A549 (cell line): ENCODE results near the gene MEF2D. TPM values are rescaled to one million over a fixed set of nuclear protein-coding genes. Genes with fewer than 3 reads are reported as not detected.

Source experiments
- ATAC-seq, 2 experiments: fragments of 200-7000 bp in 1 of 2; fragments of >200 bp in 1 of 2; cut with Nextera tagmentation in 1 of 2; cut with Tn5 transposase in 1 of 2; 3 replicates each; pipeline versions ENCODE4 v1.8.0 to v1.9.1; 2018 to 2020; ENCODE audit warnings: mild to moderate bottlenecking in 1 of 2, moderate library complexity in 1 of 2
- CTCF ChIA-PET: fragments of 300-600 bp; sonication (Branson Sonifier 250); formaldehyde crosslinking; extraction: SDS; loops from one replicate; lab custom pipeline; 2021; ENCODE audit warnings: antibody characterized with exemption, inconsistent platforms; lab: Yijun Ruan, JAX
- POLR2A ChIA-PET: fragments of 350-600 bp; formaldehyde crosslinking; extraction: SDS; loops from one replicate; lab custom pipeline; 2021; ENCODE audit warnings: antibody characterized with exemption, inconsistent platforms; lab: Yijun Ruan, JAX
- DNase-seq, 2 experiments: peaks; one replicate each; pipeline versions ENCODE4 v3.0.0 to v3.0.0-alpha.2; 2011 to 2016; ENCODE audit warnings: low read depth in 1 of 2, low spot score in 1 of 2
- FAIRE-seq: peaks from 2 replicates; lab custom pipeline; 2011; peaks lifted over from hg19 to GRCh38; lab: Jason Lieb, UNC
- H3K27ac ChIP-seq, 2 experiments: fragments of >200 bp; sonication (Bioruptor Twin); formaldehyde crosslinking; 3 replicates each; pipeline ENCODE4 v1.5.1; 2016 to 2017
- H3K4me1 ChIP-seq: fragments of >200 bp; sonication (Bioruptor Twin); formaldehyde crosslinking; 3 replicates; pipeline ENCODE4 v1.6.1; 2016
- H3K4me2 ChIP-seq: fragments of >200 bp; sonication (Bioruptor Twin); formaldehyde crosslinking; 3 replicates; pipeline ENCODE4 v1.6.1; 2016
- H3K4me3 ChIP-seq: fragments of >200 bp; sonication (Bioruptor Twin); formaldehyde crosslinking; 3 replicates; pipeline ENCODE4 v1.5.1; 2016
- H3K9me3 ChIP-seq: fragments of >200 bp; sonication (Bioruptor Twin); formaldehyde crosslinking; 3 replicates; pipeline ENCODE4 v1.6.1; 2016
- BHLHE40 ChIP-seq: IDR thresholded peaks from 2 replicates; pipeline ENCODE4 v1.6.1; 2012; ENCODE audit warnings: low read depth, low read length, inconsistent platforms
- CBX2 ChIP-seq: fragments of 200-600 bp; sonication (generic); IDR thresholded peaks from 2 replicates; pipeline ENCODE4 v1.6.1; 2016; ENCODE audit warnings: low read depth, mild to moderate bottlenecking, borderline replicate concordance
- EHF ChIP-seq: fragments of 250-450 bp; sonication (Bioruptor Pico); IDR thresholded peaks from 2 replicates; pipeline ENCODE4 v1.5.0; 2020; ENCODE audit warnings: mild to moderate bottlenecking
- EHMT2 ChIP-seq: fragments of 200-600 bp; sonication (generic); IDR thresholded peaks from 2 replicates; pipeline ENCODE4 v1.6.1; 2016; ENCODE audit warnings: antibody characterized with exemption, low read depth, mild to moderate bottlenecking, moderate library complexity
- EP300 ChIP-seq, 2 experiments: fragments of >200 bp; sonication (Bioruptor Twin); formaldehyde crosslinking; IDR thresholded peaks; 2 replicates in 1 of 2; 3 replicates in 1 of 2; pipeline ENCODE4 v1.6.1; 2016 to 2017
- FOXS1 ChIP-seq: fragments of 250-450 bp; sonication (Bioruptor Pico); IDR thresholded peaks from 2 replicates; pipeline ENCODE4 v1.5.0; 2020; ENCODE audit warnings: mild to moderate bottlenecking, moderate library complexity
- GATA3 ChIP-seq: IDR thresholded peaks from 2 replicates; pipeline ENCODE4 v1.6.1; 2012; ENCODE audit warnings: borderline replicate concordance
- HOXA7 ChIP-seq: fragments of 250-450 bp; sonication (Bioruptor Pico); IDR thresholded peaks from 2 replicates; pipeline ENCODE4 v1.5.0; 2020; ENCODE audit warnings: mild to moderate bottlenecking, moderate library complexity
- HOXB13 ChIP-seq: fragments of 250-450 bp; sonication (Bioruptor Pico); IDR thresholded peaks from 2 replicates; pipeline ENCODE4 v1.5.0; 2020; ENCODE audit warnings: low read depth, mild to moderate bottlenecking, moderate library complexity
- HOXB5 ChIP-seq: fragments of 250-450 bp; sonication (Bioruptor Pico); IDR thresholded peaks from 2 replicates; pipeline ENCODE4 v1.5.0; 2020; ENCODE audit warnings: mild to moderate bottlenecking, moderate library complexity
- JUNB ChIP-seq: fragments of >200 bp; sonication (Bioruptor Twin); formaldehyde crosslinking; IDR thresholded peaks from 2 replicates; pipeline ENCODE4 v1.6.1; 2016
- MAFK ChIP-seq: fragments of 450-650 bp; IDR thresholded peaks from 2 replicates; pipeline ENCODE4 v1.6.1; 2014; ENCODE audit not compliant: partially characterized antibody
- MAZ ChIP-seq: fragments of 150-350 bp; IDR thresholded peaks from 2 replicates; pipeline ENCODE4 v1.6.1; 2014; ENCODE audit warnings: antibody characterized with exemption, low read depth, low read length, borderline replicate concordance
- NFE2L2 ChIP-seq: fragments of 150-350 bp; conservative IDR thresholded peaks from 2 replicates; pipeline ENCODE4 v1.6.1; 2014; ENCODE audit warnings: low read length
- NR3C1 ChIP-seq: fragments of >200 bp; sonication (Bioruptor Twin); formaldehyde crosslinking; IDR thresholded peaks from 3 replicates; pipeline ENCODE4 v1.6.1; 2017
- RAD21 ChIP-seq, 2 experiments: fragments of >200 bp in 1 of 2; sonication (Bioruptor Twin) in 1 of 2; formaldehyde crosslinking in 1 of 2; IDR thresholded peaks in 1 of 2; conservative IDR thresholded peaks in 1 of 2; 2 replicates in 1 of 2; 3 replicates in 1 of 2; pipeline ENCODE4 v1.6.1; 2012 to 2018; ENCODE audit warnings: inconsistent platforms in 1 of 2
- RARB ChIP-seq: fragments of 250-450 bp; sonication (Bioruptor Pico); IDR thresholded peaks from 2 replicates; pipeline ENCODE4 v1.8.0; 2021; ENCODE audit warnings: mild to moderate bottlenecking, moderate library complexity
- SREBF2 ChIP-seq: fragments of 450-650 bp; IDR thresholded peaks from 2 replicates; pipeline ENCODE4 v1.6.1; 2014; ENCODE audit warnings: mild to moderate bottlenecking, moderate library complexity
- ZC3H11A ChIP-seq: fragments of 450-650 bp; IDR thresholded peaks from 2 replicates; pipeline ENCODE4 v1.6.1; 2014; ENCODE audit warnings: antibody characterized with exemption, mild to moderate bottlenecking
- ZFP36 ChIP-seq: fragments of 450-650 bp; IDR thresholded peaks from 2 replicates; pipeline ENCODE4 v1.6.1; 2014; ENCODE audit warnings: borderline replicate concordance; ENCODE audit not compliant: partially characterized antibody
- WGBS: methylation state at CpG from one replicate; pipeline ENCODE4 v1.1.6; 2017; ENCODE audit errors: missing lambda C conversion rate; 5-methylcytosine and 5-hydroxymethylcytosine counted together
- polyA plus RNA-seq, 4 experiments: library from polyadenylated mRNA; depleted of rRNA in 3 of 4; stranded (reverse); fragments of >200 nt; fragmentation: RNase III in 1 of 4; extraction: RNeasy Plus Mini Kit Qiagen cat#74134 plus additional on column Dnase treatment in 1 of 4; gene quantifications; 2 replicates in 3 of 4; 3 replicates in 1 of 4; pipeline ENCODE4 v1.2.3, GENCODE V29; 2011 to 2017
- TF ChIP-seq, protein P1 (sequence below): IDR thresholded peaks from 2 replicates; pipeline ENCODE4 v1.6.1; 2012; ENCODE audit warnings: low read depth, borderline replicate concordance
- TF ChIP-seq, protein P2 (sequence below): fragments of 250-450 bp; sonication (Bioruptor Pico); IDR thresholded peaks from 2 replicates; pipeline ENCODE4 v1.5.0; 2020; ENCODE audit warnings: low read depth, mild to moderate bottlenecking, moderate library complexity
- TF ChIP-seq, protein P3 (sequence below): fragments of >200 bp; sonication (Bioruptor Twin); formaldehyde crosslinking; IDR thresholded peaks from 3 replicates; pipeline ENCODE4 v1.5.1; 2016
- TF ChIP-seq, protein P4 (sequence below): fragments of 450-650 bp; IDR thresholded peaks from 2 replicates; pipeline ENCODE4 v1.6.1; 2014; ENCODE audit warnings: antibody characterized with exemption

MEF2D gene
- polyA plus RNA-seq, 2 of the 4 experiments (the other 2 are of a cell fraction), result 16.8 to 23.4 TPM

DNA sequence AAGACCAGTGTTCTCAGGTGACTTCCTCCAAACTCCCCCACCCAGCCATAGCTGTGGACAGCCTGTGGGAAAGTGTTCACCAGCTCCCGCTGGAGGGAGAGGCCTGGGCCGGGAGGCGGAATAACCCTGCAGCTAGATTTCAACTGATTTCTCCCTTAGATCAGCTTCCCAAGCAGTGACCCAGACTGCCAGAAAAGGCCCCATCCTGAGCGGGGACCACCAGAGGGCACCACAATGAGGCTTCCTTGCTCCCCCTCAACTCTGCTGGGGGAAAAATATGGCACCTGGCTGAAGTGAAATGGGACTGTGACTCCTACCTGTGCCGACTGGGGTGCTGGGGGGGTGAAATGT is 80.7 kb downstream of the MEF2D start:
- Histone ChIP-seq H3K9me3 (no peaks in the 10 kb centered on the region), H3K4me3 (no peak overlapping the region), H3K4me2 (no peak overlapping the region), H3K4me1 (peaks cover 12% of the 10 kb centered on the region), H3K27ac (no peak overlapping the region)
- ATAC-seq, result peak in 1 of 2 experiments; percentile 7; a peak in 1 of 6 replicates
- FAIRE-seq, result no peak
- TF ChIP-seq FOXS1 (CRISPR knock-in tag), result no peak
- no peak for TF ChIP-seq NR3C1
- no peak for TF ChIP-seq RARB (CRISPR knock-in tag)
- TF ChIP-seq EHF, result no peak
- no peak for TF ChIP-seq EHMT2
- no peak for TF ChIP-seq EP300 (IDR thresholded peaks at IDR 0.05)
- no peak for TF ChIP-seq ZC3H11A
- no peak for TF ChIP-seq CBX2
- TF ChIP-seq MAFK, result no peak
- TF ChIP-seq, protein P1, sequence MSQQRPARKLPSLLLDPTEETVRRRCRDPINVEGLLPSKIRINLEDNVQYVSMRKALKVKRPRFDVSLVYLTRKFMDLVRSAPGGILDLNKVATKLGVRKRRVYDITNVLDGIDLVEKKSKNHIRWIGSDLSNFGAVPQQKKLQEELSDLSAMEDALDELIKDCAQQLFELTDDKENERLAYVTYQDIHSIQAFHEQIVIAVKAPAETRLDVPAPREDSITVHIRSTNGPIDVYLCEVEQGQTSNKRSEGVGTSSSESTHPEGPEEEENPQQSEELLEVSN, result no peak
- no peak for TF ChIP-seq HOXB5 (CRISPR knock-in tag)
- no peak for TF ChIP-seq HOXB13 (CRISPR knock-in tag)
- DNase-seq, result no peak
- POLR2A ChIA-PET, result no interaction called here
- WGBS, result 84% methylated on average over 5 of the region's 5 CpGs
- CTCF ChIA-PET, result interaction anchor here (0.7 to 29.4 kb wide), 9 partner anchors 9 to 208 kb away, joined by 3 to 487 read pairs (median 5); no protein-coding TSS in a partner anchor

DNA sequence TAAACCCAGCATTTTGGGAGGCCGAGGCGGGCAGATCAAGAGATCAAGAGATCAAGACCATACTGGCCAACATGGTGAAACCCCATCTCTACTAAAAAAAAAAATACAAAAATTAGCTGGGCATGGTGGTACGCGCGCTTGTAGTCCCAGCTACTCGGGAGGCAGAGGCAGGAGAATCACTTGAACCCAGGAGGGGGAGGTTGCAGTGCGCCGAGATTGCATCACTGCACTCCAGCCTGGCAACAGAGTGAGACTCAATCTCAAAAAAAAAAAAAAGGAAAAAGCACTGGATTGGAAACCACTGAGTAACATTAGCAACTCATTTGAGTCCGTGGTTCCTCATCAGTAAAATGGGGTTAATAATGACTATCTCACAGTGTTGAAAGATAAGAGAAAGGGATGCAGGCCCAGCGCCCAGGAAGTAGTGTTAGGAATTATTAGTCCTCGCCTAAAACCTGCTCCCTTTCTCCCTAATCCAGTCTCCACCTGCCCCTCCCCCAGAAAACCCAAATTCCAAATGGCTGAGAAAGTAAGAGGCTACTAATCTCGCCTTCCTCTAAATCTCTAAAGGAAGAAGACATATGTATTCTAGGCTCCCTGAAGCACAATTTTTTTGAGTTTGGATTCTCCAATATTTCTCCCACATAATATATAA is 82.0 kb downstream of the MEF2D start:
- no peak overlapping the region for H3K4me3 ChIP-seq
- TF ChIP-seq CBX2 (no peak), MAZ (no peak), NFE2L2 (no peak), HOXB13 (CRISPR knock-in tag) (no peak), BHLHE40 (no peak), ZFP36 (no peak), SREBF2 (no peak), GATA3 (no peak), JUNB (no peak), FOXS1 (CRISPR knock-in tag) (no peak), HOXA7 (CRISPR knock-in tag) (no peak), RAD21 (conservative IDR thresholded peaks at IDR 0.05 in 1 of 2, IDR thresholded peaks at IDR 0.05 in 1 of 2) (no peak)
- TF ChIP-seq, protein P2, sequence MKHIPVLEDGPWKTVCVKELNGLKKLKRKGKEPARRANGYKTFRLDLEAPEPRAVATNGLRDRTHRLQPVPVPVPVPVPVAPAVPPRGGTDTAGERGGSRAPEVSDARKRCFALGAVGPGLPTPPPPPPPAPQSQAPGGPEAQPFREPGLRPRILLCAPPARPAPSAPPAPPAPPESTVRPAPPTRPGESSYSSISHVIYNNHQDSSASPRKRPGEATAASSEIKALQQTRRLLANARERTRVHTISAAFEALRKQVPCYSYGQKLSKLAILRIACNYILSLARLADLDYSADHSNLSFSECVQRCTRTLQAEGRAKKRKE, result no peak
- TF ChIP-seq, protein P3, sequence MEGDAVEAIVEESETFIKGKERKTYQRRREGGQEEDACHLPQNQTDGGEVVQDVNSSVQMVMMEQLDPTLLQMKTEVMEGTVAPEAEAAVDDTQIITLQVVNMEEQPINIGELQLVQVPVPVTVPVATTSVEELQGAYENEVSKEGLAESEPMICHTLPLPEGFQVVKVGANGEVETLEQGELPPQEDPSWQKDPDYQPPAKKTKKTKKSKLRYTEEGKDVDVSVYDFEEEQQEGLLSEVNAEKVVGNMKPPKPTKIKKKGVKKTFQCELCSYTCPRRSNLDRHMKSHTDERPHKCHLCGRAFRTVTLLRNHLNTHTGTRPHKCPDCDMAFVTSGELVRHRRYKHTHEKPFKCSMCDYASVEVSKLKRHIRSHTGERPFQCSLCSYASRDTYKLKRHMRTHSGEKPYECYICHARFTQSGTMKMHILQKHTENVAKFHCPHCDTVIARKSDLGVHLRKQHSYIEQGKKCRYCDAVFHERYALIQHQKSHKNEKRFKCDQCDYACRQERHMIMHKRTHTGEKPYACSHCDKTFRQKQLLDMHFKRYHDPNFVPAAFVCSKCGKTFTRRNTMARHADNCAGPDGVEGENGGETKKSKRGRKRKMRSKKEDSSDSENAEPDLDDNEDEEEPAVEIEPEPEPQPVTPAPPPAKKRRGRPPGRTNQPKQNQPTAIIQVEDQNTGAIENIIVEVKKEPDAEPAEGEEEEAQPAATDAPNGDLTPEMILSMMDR, result no peak
- TF ChIP-seq, protein P4, sequence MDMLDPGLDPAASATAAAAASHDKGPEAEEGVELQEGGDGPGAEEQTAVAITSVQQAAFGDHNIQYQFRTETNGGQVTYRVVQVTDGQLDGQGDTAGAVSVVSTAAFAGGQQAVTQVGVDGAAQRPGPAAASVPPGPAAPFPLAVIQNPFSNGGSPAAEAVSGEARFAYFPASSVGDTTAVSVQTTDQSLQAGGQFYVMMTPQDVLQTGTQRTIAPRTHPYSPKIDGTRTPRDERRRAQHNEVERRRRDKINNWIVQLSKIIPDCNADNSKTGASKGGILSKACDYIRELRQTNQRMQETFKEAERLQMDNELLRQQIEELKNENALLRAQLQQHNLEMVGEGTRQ, result no peak
- H3K27ac ChIP-seq, result no peak overlapping the region
- POLR2A ChIA-PET, result no interaction called here
- no peak for ATAC-seq
- no peak for DNase-seq
- 90% methylated on average over 12 of the region's 12 CpGs for WGBS
- peaks cover 12% of the 10 kb centered on the region for H3K4me1 ChIP-seq
- CTCF ChIA-PET, result interaction anchor here (1.0 to 29.4 kb wide), 11 partner anchors 10 to 209 kb away, joined by 3 to 487 read pairs (median 5); no protein-coding TSS in a partner anchor
- no peaks in the 10 kb centered on the region for H3K9me3 ChIP-seq
- FAIRE-seq, result no peak
- H3K4me2 ChIP-seq, result no peak overlapping the region
